Measurements from ENCODE around the gene OSBPL5.

Gene OSBPL5

GRCh38 chr11:3162410-3163240, 2.5 kb downstream of the OSBPL5 start:
- DNase-seq = no peak

- DNase-seq = no peak
Observed at GRCh38 chr11:3161720-3162409, 3.2 kb downstream of the OSBPL5 start.

DNA sequence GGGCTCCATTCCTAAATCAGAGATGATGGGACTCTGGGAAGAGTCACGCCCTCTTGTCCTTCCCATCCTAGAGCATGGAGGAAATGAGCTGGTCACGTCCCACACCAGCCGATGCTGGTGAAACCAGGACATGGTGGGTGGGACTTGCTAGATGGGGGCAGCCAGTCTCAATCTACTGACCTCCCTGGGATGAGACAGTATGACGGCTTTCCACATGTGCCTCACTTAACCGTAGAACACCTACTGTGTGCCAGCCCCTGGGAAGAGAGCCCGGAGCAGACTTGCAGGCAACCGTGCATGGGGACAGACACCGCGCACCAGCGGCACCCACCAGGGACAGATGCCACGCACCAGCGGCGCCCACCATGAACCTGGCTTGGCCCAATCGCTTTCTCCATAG, 3.8 kb downstream of the OSBPL5 start:
- no peak for DNase-seq

- DNase-seq = no peak
Observed at GRCh38 chr11:3160252-3161031, 4.7 kb downstream of the OSBPL5 start.

DNA sequence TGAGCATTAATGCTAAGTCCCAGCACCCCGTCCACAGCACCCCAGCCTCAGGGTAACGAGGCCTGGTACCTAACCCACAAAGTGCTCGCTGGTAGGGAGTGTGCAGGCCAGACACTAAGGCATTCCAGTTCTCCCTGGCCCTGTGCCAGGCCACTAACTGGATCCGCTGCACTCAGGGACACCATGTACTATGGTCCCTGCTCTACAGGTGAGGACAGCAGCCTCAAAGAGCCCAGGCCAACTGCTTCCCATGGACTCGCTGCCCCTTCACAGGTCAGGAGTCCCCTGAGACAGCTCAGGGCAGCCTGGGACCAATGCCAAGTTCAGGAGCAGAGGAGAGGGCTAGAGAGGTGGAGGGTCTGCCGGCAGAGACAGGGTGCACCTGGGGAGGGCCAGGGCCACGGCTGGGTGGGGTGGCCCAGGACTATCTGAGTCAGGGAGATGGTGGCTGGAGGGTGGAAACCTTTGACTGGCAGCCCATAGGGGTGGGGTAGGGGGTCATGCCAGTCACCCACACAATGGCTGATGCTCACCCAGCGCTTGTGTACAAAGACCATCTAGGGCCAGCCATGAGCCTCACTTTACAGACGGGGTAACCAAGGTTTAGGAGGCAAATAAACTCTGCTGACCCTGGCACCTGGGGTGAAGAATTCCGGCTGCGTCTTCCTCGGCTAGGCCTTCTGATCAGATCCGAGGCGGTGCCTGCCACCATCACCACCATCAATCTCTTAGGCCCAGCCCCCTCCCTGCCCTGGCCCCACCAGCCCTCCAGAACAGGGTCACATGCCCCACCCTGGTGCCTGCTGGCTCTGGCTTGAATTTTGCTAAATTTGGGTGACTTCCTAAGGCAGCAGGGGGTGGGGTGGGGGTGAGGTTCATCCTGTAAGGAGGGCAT, 5.6 kb downstream of the OSBPL5 start:
- no peak for DNase-seq

- no peak for DNase-seq
Observed at GRCh38 chr11:3158821-3159220, 6.3 kb downstream of the OSBPL5 start.

- no peak for DNase-seq
Observed at GRCh38 chr11:3158131-3158591, 6.9 kb downstream of the OSBPL5 start.

DNA sequence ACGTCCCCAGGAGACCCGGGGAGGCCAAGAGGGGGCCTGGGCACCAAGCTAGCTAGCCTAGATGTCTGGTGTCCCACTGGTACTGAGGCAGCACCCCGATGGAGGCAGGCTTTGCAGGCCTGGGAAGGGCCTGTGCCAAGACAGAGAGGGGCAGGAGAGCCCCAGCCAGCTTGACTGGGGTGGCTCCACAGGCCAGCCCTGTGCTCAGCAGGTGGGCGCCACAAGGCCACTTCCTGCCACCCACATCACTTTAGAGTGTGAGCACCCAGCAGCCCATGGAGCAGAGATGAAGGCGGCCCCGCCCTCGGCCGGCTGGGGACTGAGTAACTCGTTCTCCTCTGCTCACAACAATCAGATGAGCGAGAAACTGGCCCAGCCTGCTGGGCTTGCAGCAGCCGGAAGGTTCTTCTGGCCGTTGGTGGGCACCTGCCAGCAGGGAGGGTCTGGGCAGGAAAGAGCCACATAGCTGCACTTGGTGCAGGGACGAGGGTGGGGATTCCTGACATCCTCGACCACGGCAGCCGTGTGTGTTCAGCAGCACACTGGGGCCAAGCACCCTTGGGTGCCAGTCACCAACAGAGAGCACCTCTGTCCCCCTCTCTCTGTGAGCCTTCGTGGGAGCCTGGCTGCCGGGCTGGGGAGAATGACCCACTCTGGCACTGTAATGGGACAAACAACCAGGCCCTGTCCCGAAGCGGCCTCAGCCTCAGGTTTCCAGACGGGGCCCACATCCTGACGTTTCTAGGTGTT, 7.6 kb downstream of the OSBPL5 start:
- DNase-seq = no peak

- no peak for DNase-seq
Observed at GRCh38 chr11:3156661-3157311, 8.3 kb downstream of the OSBPL5 start.

- no peak for DNase-seq
Observed at GRCh38 chr11:3156282-3156660, 8.8 kb downstream of the OSBPL5 start.

DNA sequence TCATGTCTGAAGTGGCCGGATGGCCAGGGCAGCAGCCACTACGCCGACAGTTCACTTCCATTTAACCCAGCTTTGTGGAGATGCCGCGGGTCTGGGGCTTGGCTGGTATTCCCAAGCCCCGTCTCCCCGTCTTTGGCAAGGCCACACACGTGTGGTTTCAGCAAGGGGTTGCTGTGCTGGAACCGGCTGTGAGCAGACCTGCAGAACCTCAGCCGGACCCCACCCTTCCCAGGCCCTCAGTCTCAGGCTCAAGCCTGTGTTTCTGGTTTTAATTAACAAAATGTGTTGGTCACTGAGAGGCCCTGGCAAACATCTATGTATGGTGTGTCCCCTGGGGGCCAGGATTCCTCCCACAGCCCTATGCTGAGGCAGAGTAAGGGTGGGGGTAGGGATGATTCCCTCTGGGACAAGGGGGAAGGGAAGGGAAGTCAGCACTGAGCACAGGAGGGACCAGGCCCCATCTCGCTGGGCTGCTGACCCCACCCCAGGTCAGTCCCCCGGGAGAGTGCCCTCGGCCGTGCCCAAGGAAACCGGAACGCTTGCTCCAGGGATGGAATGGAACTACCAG, 9.3 kb downstream of the OSBPL5 start:
- DNase-seq = no peak

- DNase-seq = no peak
Observed at GRCh38 chr11:3155216-3155615, 9.9 kb downstream of the OSBPL5 start.

DNA sequence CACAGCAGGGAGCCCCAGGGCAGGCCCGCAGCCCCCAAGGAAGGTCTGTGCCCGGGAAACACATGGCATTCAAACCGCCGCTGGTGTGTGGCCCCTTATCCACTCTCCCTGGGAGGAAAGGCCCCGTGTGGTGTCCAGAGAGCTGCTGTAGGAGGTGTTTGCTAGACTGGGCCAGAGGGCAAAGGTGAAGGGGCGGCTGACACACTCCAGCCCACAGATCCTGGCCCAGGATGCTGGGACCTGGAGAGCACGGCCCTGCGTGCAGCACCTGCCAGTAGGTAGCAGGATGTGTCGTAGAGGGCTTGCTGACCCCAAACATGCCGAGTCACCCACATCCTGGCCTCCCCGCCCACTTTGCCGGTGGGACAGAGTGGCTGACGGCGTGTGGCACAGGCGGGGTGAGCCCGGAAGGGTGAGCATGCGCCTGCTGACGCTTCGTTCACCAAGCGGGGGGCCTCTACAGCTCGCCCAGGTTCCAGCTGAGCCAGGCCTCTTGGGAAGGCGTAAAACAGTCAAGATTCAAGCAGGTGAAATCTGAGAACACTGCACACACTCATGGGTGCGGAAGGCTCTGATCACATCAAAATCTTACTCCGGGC, 11.0 kb downstream of the OSBPL5 start:
- no peak for DNase-seq

DNA sequence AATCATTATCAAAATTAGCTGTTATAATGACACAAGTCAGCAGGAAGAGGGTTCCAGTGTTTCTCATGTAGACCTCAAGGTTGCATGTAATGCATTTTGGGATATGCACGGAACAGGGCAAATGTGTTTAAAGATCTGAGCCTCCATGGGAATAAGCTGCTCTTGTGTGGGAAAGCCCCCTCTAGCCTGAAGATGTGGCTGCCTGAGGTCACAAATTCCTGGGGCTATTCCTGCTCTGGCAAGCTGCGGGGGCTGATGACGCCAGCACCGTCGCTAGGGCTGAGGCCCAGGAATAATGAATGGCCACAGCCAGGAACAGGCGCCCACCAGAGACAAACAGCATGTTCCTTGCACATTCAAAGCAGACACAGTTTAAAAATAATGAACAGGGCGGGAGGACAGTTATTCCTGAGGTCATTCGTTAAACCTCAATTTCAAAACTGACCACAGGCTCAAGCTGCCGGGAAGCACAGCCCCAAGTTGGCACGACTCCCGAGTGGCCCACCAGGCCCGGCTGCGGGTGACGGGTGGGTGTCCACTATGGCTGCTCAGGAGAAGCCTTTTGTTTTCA, 11.7 kb downstream of the OSBPL5 start:
- DNase-seq = no peak

DNA sequence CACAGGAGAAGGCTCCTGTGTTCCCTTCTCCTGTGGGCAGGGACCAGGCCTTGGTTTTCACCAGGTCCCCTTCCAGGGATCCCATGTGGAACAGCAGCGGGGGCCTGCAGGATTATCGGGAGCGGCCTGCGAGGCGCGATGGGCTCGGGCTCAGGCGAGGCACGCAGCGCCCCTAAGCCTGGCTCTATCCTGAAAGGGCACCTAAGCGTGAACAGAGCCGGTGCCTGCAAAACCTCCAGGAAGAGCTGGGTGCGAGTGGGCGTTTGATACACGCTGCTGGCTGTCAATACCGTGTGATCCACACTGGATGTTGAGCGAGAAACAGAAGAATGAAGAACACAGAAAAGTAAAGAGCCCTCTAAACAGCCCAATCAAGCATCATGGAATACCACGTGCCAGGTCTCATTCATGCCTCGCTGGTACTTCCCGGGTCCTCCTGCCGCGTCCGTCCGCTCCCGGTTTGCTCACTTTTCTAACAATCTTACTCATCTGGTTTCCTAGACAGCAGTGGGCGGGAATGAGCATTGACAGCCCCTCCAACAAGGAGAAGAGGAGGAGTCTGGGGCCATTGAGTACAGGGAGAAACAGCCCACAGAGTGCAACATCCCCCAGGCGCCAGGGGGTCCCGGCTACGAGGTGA, 12.5 kb downstream of the OSBPL5 start:
- DNase-seq = no peak

GRCh38 chr11:3150726-3151125, 14.4 kb downstream of the OSBPL5 start:
- no peak for DNase-seq

- DNase-seq = no peak
Observed at GRCh38 chr11:3149852-3150188, 15.3 kb downstream of the OSBPL5 start.

GRCh38 chr11:3148990-3149851, 15.9 kb downstream of the OSBPL5 start:
- no peak for DNase-seq
